HepG2 (cell line): ENCODE results near the gene NEK3. TPM values are rescaled to one million over a fixed set of nuclear protein-coding genes. Genes with fewer than 3 reads are reported as not detected.

Experiments
- ATAC-seq: fragments of 200-7000 bp; cut with Tn5 transposase; 3 replicates; pipeline ENCODE4 v1.9.1; 2020; ENCODE audit warnings: mild to moderate bottlenecking, moderate library complexity
- BruUV-seq: library from RNA; stranded (reverse); fragments of 400-500 nt; replicated peaks from 2 replicates; lab custom pipeline; 2021; lab: Mats Ljungman, UMichigan
- CTCF ChIA-PET: fragments of 300-600 bp; formaldehyde crosslinking; extraction: SDS; loops from one replicate; lab custom pipeline; 2021; ENCODE audit warnings: low total read pairs, inconsistent platforms, low intra/inter-chr PET ratio; lab: Yijun Ruan, JAX
- POLR2A ChIA-PET: fragments of 350-600 bp; sonication (Branson Sonifier 250); formaldehyde crosslinking; loops from one replicate; lab custom pipeline; 2020; ENCODE audit warnings: antibody characterized with exemption, inconsistent platforms; lab: Yijun Ruan, JAX
- DNase-seq: peaks from one replicate; pipeline ENCODE4 v3.0.0-alpha.2; 2015; ENCODE audit warnings: low spot score
- FAIRE-seq: peaks from 3 replicates; lab custom pipeline; 2011; peaks lifted over from hg19 to GRCh38; lab: Jason Lieb, UNC
- H2AFZ ChIP-seq: one replicate; pipeline ENCODE4 v1.6.1; 2011; ENCODE audit warnings: low read length, inconsistent platforms
- H3K27ac ChIP-seq: fragments of 300-600 bp; 3 replicates; pipeline ENCODE4 v1.8.0; 2011; ENCODE audit warnings: mixed run types, mild to moderate bottlenecking, mixed read lengths, low read length, inconsistent platforms; ENCODE audit not compliant: insufficient read depth; ENCODE audit errors: extremely low read length
- H3K27me3 ChIP-seq, 2 experiments: fragments of 200-600 bp in 1 of 2; 2 replicates in 1 of 2; 3 replicates in 1 of 2; pipeline versions ENCODE4 v1.6.0 to v1.8.0; 2011; ENCODE audit warnings: low read length in 2 of 2, mild to moderate bottlenecking in 2 of 2, moderate library complexity in 2 of 2, inconsistent platforms in 1 of 2; ENCODE audit not compliant: insufficient read depth in 2 of 2, control insufficient read depth in 1 of 2
- H3K36me3 ChIP-seq, 2 experiments: fragments of 200-600 bp in 1 of 2; replicated peaks in 1 of 2; 2 replicates in 1 of 2; 3 replicates in 1 of 2; pipeline versions ENCODE4 v1.5.1 to v1.8.0; 2011; ENCODE audit warnings: low read length in 2 of 2, inconsistent platforms in 1 of 2; ENCODE audit not compliant: insufficient read depth in 2 of 2, control insufficient read depth in 1 of 2
- H3K4me1 ChIP-seq: 2 replicates; pipeline ENCODE4 v1.5.1; 2012; ENCODE audit warnings: low read length, inconsistent platforms; ENCODE audit not compliant: insufficient read depth
- H3K4me2 ChIP-seq: 2 replicates; pipeline ENCODE4 v1.6.0; 2011; ENCODE audit warnings: low read depth, low read length, inconsistent platforms
- H3K4me3 ChIP-seq, 3 experiments: fragments of 200-600 bp in 1 of 3; sonication (generic), shearing (Covaris generic) in 1 of 3; replicated peaks in 1 of 3; 2 replicates each; pipeline ENCODE4 v1.5.1; 2011 to 2016; ENCODE audit warnings: low read length in 3 of 3, inconsistent platforms in 2 of 3, low read depth in 2 of 3, mild to moderate bottlenecking in 2 of 3, control low read depth in 1 of 3, mixed read lengths in 1 of 3; ENCODE audit not compliant: insufficient read depth in 1 of 3
- H3K79me2 ChIP-seq: one replicate; pipeline ENCODE4 v1.6.1; 2011; ENCODE audit warnings: low read length, inconsistent platforms; ENCODE audit not compliant: insufficient read depth
- H3K9ac ChIP-seq: 2 replicates; pipeline ENCODE4 v1.6.0; 2011; ENCODE audit warnings: mild to moderate bottlenecking, low read depth, low read length, inconsistent platforms; ENCODE audit not compliant: insufficient read depth
- H3K9me3 ChIP-seq: 2 replicates; pipeline ENCODE4 v1.5.1; 2012; ENCODE audit warnings: mild to moderate bottlenecking, low read length
- H4K20me1 ChIP-seq: 2 replicates; pipeline ENCODE4 v1.6.0; 2011; ENCODE audit warnings: inconsistent platforms, mild to moderate bottlenecking, low read length, moderate library complexity; ENCODE audit not compliant: insufficient read depth
- ARID3A ChIP-seq: IDR thresholded peaks from 2 replicates; pipeline ENCODE4 v1.6.1; 2012; ENCODE audit warnings: low read depth, low read length, improper control_type of control experiment
- BRF2 ChIP-seq: sonication (generic); formaldehyde crosslinking; IDR thresholded peaks from 2 replicates; pipeline ENCODE4 v1.8.1; 2022; ENCODE audit warnings: mild to moderate bottlenecking, missing genetic modification reagents
- GMEB1 ChIP-seq: sonication (generic); formaldehyde crosslinking; IDR thresholded peaks from 2 replicates; pipeline ENCODE4 v1.5.1; 2020; ENCODE audit warnings: missing genetic modification reagents, mild to moderate bottlenecking, borderline replicate concordance
- HOMEZ ChIP-seq: IDR thresholded peaks from 2 replicates; pipeline ENCODE4 v1.6.1; 2016; ENCODE audit warnings: low read depth
- HOXA3 ChIP-seq: sonication (generic); formaldehyde crosslinking; IDR thresholded peaks from 2 replicates; pipeline ENCODE4 v1.5.0; 2020; ENCODE audit warnings: missing genetic modification reagents
- MYPOP ChIP-seq: sonication (generic); formaldehyde crosslinking; IDR thresholded peaks from 2 replicates; pipeline ENCODE4 v1.8.1; 2023; ENCODE audit warnings: mild to moderate bottlenecking, moderate library complexity, missing genetic modification reagents
- RAD21 ChIP-seq: fragments of 450-650 bp; formaldehyde crosslinking; IDR thresholded peaks from 2 replicates; pipeline ENCODE4 v1.5.0; 2020; ENCODE audit warnings: mild to moderate bottlenecking
- TEAD3 ChIP-seq: optimal IDR thresholded peaks from 2 replicates; pipeline ENCODE3; 2016; ENCODE audit warnings: borderline replicate concordance
- TFE3 ChIP-seq: IDR thresholded peaks from 2 replicates; pipeline ENCODE4 v1.6.1; 2016
- ZFP36L1 ChIP-seq: sonication (generic); formaldehyde crosslinking; IDR thresholded peaks from 2 replicates; pipeline ENCODE4 v1.8.0; 2022; ENCODE audit warnings: mild to moderate bottlenecking, missing genetic modification reagents, moderate library complexity
- ZNF761 ChIP-seq: sonication (generic); formaldehyde crosslinking; conservative IDR thresholded peaks from 2 replicates; pipeline ENCODE4 v1.4.0; 2020; ENCODE audit warnings: mild to moderate bottlenecking, missing genetic modification reagents
- WGBS: methylation state at CpG from one replicate; pipeline ENCODE4 v1.1.6; 2017; ENCODE audit warnings: low lambda C conversion rate; 5-methylcytosine and 5-hydroxymethylcytosine counted together
- in situ Hi-C: cut with HindIII; loops from 2 replicates; pipeline ENCODE4 v1.10.0; 2017; ENCODE audit warnings: low pct_unique_long_range_greater_than_20kb; ENCODE audit not compliant: extremely low pct_ligation_motif_present
- intact Hi-C: fragments of 100-400 bp; cut with micrococcal nuclease; formaldehyde crosslinking; loops from one replicate; pipeline ENCODE4 v1.10.0; 2022; ENCODE audit not compliant: unreplicated experiment
- polyA plus RNA-seq, 8 experiments: library from polyadenylated mRNA; depleted of rRNA in 3 of 8; stranded (reverse) in 7 of 8; unstranded in 1 of 8; fragments of >200 nt; fragmentation: Illumina TruSeq in 4 of 8; extraction: Trizol in 4 of 8; gene quantifications; 2 replicates each; pipeline versions ENCODE4 v1.2.1 to v1.2.3, GENCODE V29; 2011 to 2016; ENCODE audit warnings: low read depth in 4 of 8, missing spikeins in 1 of 8, mixed read lengths in 1 of 8; ENCODE audit not compliant: insufficient read depth in 1 of 8
- total RNA-seq, 5 experiments: library from RNA; depleted of rRNA; stranded (reverse); fragments of >200 nt; fragmentation: Illumina TruSeq; extraction: Trizol; gene quantifications; 2 replicates each; pipeline ENCODE4 v1.2.3, GENCODE V29; 2016; ENCODE audit warnings: low read depth in 1 of 5

NEK3 gene
- total and polyA plus RNA-seq, 2 of the 13 experiments (the other 11 are each of a cell fraction or from before 2014, with no cell fraction given) = 36.7 to 68.2 TPM

- in situ Hi-C loops = loop anchor here (5.0 to 10.0 kb wide), 4 partner anchors 56 to 313 kb away; partner anchors contain the start of genes ALG11 and ATP7B
- TF ChIP-seq MYPOP (CRISPR knock-in tag) (peak; percentile 44; the same call in 1 of the 2 replicates), TFE3 (CRISPR knock-in tag) (no peak), HOMEZ (0 out of 2 replicates have a peak, but pooled peaks have one; percentile 23), TEAD3 (peak; percentile 30), HOXA3 (CRISPR knock-in tag) (peak; percentile 9; the same call in 1 of the 2 replicates), RAD21 (CRISPR knock-in tag) (peak; percentile 87), ZFP36L1 (CRISPR knock-in tag) (no peak), ZNF761 (0 out of 2 replicates have a peak, but pooled peaks have one; percentile 51), GMEB1 (peak; percentile 20; the same call in 1 of the 2 replicates), ARID3A (peak; percentile 29; the same call in 1 of the 2 replicates), BRF2 (CRISPR knock-in tag) (0 out of 2 replicates have a peak, but pooled peaks have one; percentile 42)
These were observed 31.4 kb downstream of the NEK3 start for GRCh38 chr13:52127783-52128702.

More at GRCh38 chr13:52127783-52128702, 31.4 kb downstream of the NEK3 start:
- Histone ChIP-seq H3K4me3 (peak overlapping the region; percentile 63 to 78 (median 76)), H4K20me1 (no peaks in the 10 kb centered on the region), H3K4me1 (peaks cover 14% of the 10 kb centered on the region), H3K27me3 (no peaks in the 10 kb centered on the region), H3K79me2 (no peaks in the 10 kb centered on the region), H2AFZ (peak overlapping the region; percentile 31), H3K4me2 (peak overlapping the region; percentile 86), H3K36me3 (peaks cover 6 to 21% of the 10 kb centered on the region in 2 experiments), H3K9ac (peak overlapping the region; percentile 37; the same call in 1 of the 2 replicates), H3K9me3 (no peaks in the 10 kb centered on the region), H3K27ac (no peak overlapping the region)
- peak; percentile 80 for ATAC-seq
- BruUV-seq = no TSS peak
- peak; percentile 68 for DNase-seq
- ChIA-PET POLR2A (interaction anchor here (0.9 to 2.3 kb wide), 7 partner anchors 57 to 192 kb away, joined by 3 to 12 read pairs (median 5); partner anchors contain the start of gene ALG11), CTCF (interaction anchor here (0.6 to 3.4 kb wide), 12 partner anchors 57 to 323 kb away, joined by 3 to 28 read pairs (median 8); partner anchors contain the start of genes TMEM272 and VPS36)
- WGBS = 2% methylated on average over 33 of the region's 33 CpGs
- peak; percentile 91 for FAIRE-seq
- intact Hi-C loops = loop anchor here (1.0 to 5.0 kb wide), 8 partner anchors 57 to 313 kb away; partner anchors contain the start of gene TMEM272
